GM23248 (cell line): Measurements from ENCODE around the gene NSUN7. TPM values are rescaled to one million over a fixed set of nuclear protein-coding genes. Genes with fewer than 3 reads are reported as not detected.

Experiments used
- DNase-seq: peaks from one replicate; pipeline ENCODE4 v3.0.0-alpha.2; 2015
- H2AFZ ChIP-seq: fragments of 200-600 bp; sonication (generic); 2 replicates; pipeline ENCODE4 v1.6.1; 2016; ENCODE audit warnings: antibody characterized with exemption
- H3F3A ChIP-seq: fragments of 200-600 bp; sonication (generic); 2 replicates; pipeline ENCODE4 v1.6.1; 2016; ENCODE audit warnings: mild to moderate bottlenecking, antibody characterized with exemption, mixed run types; ENCODE audit not compliant: insufficient read depth
- H3K27ac ChIP-seq: fragments of 200-600 bp; sonication (generic); 2 replicates; pipeline ENCODE4 v1.5.1; 2016; ENCODE audit warnings: mild to moderate bottlenecking
- H3K27me3 ChIP-seq: fragments of 200-600 bp; sonication (generic); replicated peaks from 2 replicates; pipeline ENCODE4 v1.6.1; 2016; ENCODE audit warnings: mild to moderate bottlenecking; ENCODE audit not compliant: insufficient read depth
- H3K36me3 ChIP-seq: fragments of 200-600 bp; sonication (generic); 2 replicates; pipeline ENCODE4 v1.6.1; 2016; ENCODE audit warnings: low read depth, mild to moderate bottlenecking
- H3K4me1 ChIP-seq: fragments of 200-600 bp; sonication (generic); 2 replicates; pipeline ENCODE4 v1.6.1; 2016; ENCODE audit warnings: mild to moderate bottlenecking; ENCODE audit not compliant: insufficient read depth
- H3K4me2 ChIP-seq: fragments of 200-600 bp; sonication (generic); one replicate; pipeline ENCODE4 v1.6.1; 2016; ENCODE audit warnings: mild to moderate bottlenecking; ENCODE audit not compliant: unreplicated experiment
- H3K4me3 ChIP-seq: fragments of 200-600 bp; sonication (generic); 2 replicates; pipeline ENCODE4 v1.5.1; 2016; ENCODE audit warnings: mild to moderate bottlenecking
- H3K79me2 ChIP-seq: fragments of 200-600 bp; sonication (generic); 2 replicates; pipeline ENCODE4 v1.6.1; 2016; ENCODE audit warnings: mild to moderate bottlenecking; ENCODE audit not compliant: insufficient read depth
- H3K9ac ChIP-seq: fragments of 200-600 bp; sonication (generic); 2 replicates; pipeline ENCODE4 v1.6.1; 2016; ENCODE audit warnings: mild to moderate bottlenecking
- H3K9me2 ChIP-seq: fragments of 200-600 bp; sonication (generic); 2 replicates; pipeline ENCODE4 v1.6.1; 2016; ENCODE audit warnings: mixed run types, mild to moderate bottlenecking, moderate library complexity; ENCODE audit not compliant: insufficient read depth
- H3K9me3 ChIP-seq: fragments of 200-600 bp; sonication (generic); one replicate; pipeline ENCODE4 v1.6.1; 2017; ENCODE audit warnings: low read depth
- H4K20me1 ChIP-seq: fragments of 200-600 bp; sonication (generic); 2 replicates; pipeline ENCODE4 v1.6.0; 2016; ENCODE audit not compliant: insufficient read depth
- EZH2 ChIP-seq: fragments of 200-600 bp; sonication (generic); IDR thresholded peaks from 2 replicates; pipeline ENCODE4 v1.6.1; 2018; ENCODE audit warnings: antibody characterized with exemption, mild to moderate bottlenecking; ENCODE audit not compliant: insufficient read depth, poor library complexity, severe bottlenecking
- EZH2phosphoT487 ChIP-seq: fragments of 200-600 bp; sonication (generic); IDR thresholded peaks from 2 replicates; pipeline ENCODE4 v1.6.1; 2018; ENCODE audit warnings: antibody characterized with exemption, moderate library complexity, mild to moderate bottlenecking, low read depth; ENCODE audit not compliant: insufficient read depth
- WGBS, 2 experiments: methylation state at CpG; one replicate each; pipeline ENCODE4 v1.1.6; 2015 to 2017; ENCODE audit warnings: low lambda C conversion rate in 2 of 2, low coverage in 1 of 2; ENCODE audit errors: missing lambda C conversion rate in 2 of 2; 5-methylcytosine and 5-hydroxymethylcytosine counted together
- in situ Hi-C: fragments of 300-500 bp; cut with MboI; formaldehyde crosslinking; loops from 2 replicates; pipeline ENCODE4 v1.15.0; 2020
- polyA plus RNA-seq: library from polyadenylated mRNA; unstranded; fragments of >200 nt; fragmentation: Nextera tagmentation; extraction: Ambion mirVana; gene quantifications from 2 replicates; pipeline ENCODE4 v1.2.1, GENCODE V29; 2016
- total RNA-seq: library from RNA; depleted of rRNA; stranded (reverse); fragments of >200 nt; shearing (Covaris generic); gene quantifications from 2 replicates; pipeline ENCODE4 v1.2.3, GENCODE V29; 2014

The NSUN7 gene
- total and polyA plus RNA-seq, 2 experiments from 2014 or later, result 0.05 TPM; not detected in 1

DNA sequence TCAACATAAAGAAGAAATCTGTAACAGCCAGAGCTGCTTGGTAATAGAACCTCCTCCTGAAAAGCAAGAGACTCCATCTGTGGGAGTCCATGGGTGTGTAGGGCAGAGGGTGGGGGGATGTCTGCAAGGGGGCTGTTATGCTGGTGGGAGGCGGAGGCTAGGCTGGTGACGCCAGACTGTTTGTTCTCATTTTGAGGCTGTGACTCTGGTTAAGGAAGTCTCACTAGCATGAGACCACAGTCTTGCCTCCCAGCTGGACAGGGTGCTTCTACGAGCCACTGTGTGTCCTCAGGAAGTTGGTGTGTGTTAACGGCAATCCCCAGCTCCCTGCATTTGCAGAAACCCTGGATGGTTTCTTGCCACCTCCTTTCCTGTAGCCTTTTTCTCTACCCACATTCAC lies 79.8 kb downstream of the NSUN7 start:
- Histone ChIP-seq H3K79me2 (no peaks in the 10 kb centered on the region), H3K27me3 (no peaks in the 10 kb centered on the region), H2AFZ (no peak overlapping the region), H3K9me2 (no peaks in the 10 kb centered on the region), H3K4me3 (no peak overlapping the region), H3K4me1 (no peaks in the 10 kb centered on the region), H3K4me2 (no peak overlapping the region), H3K27ac (no peak overlapping the region), H3K36me3 (no peaks in the 10 kb centered on the region; the same call in 1 of the 2 replicates), H3K9me3 (no peaks in the 10 kb centered on the region), H3K9ac (no peak overlapping the region), H3F3A (no peaks in the 10 kb centered on the region), H4K20me1 (no peaks in the 10 kb centered on the region)
- DNase-seq, result no peak
- 93 to 100% methylated on average over 3 to 4 of the region's 4 CpGs for WGBS, 2 experiments
- TF ChIP-seq EZH2phosphoT487, result no peak
- TF ChIP-seq EZH2, result no peak
- in situ Hi-C loops, result no loop called here

GRCh38 chr4:40831146-40831907 lies 81.6 kb downstream of the NSUN7 start:
- no peaks in the 10 kb centered on the region for H3K9me3 ChIP-seq
- in situ Hi-C loops, result no loop called here
- no peaks in the 10 kb centered on the region; the same call in 1 of the 2 replicates for H3K36me3 ChIP-seq
- no peaks in the 10 kb centered on the region for H3K9me2 ChIP-seq
- no peak overlapping the region for H3K27ac ChIP-seq
- H3K27me3 ChIP-seq, result no peaks in the 10 kb centered on the region
- H3K4me3 ChIP-seq, result no peak overlapping the region
- WGBS, 2 experiments, result 93 to 94% methylated on average over 18 of the region's 18 CpGs
- H3K79me2 ChIP-seq, result no peaks in the 10 kb centered on the region
- H3K4me1 ChIP-seq, result no peaks in the 10 kb centered on the region
- H2AFZ ChIP-seq, result no peak overlapping the region
- no peaks in the 10 kb centered on the region for H4K20me1 ChIP-seq
- TF ChIP-seq EZH2 (no peak), EZH2phosphoT487 (no peak)
- no peak for DNase-seq
- H3K4me2 ChIP-seq, result no peak overlapping the region
- H3K9ac ChIP-seq, result no peak overlapping the region
- H3F3A ChIP-seq, result no peaks in the 10 kb centered on the region

- Histone ChIP-seq H3K4me1 (no peaks in the 10 kb centered on the region), H4K20me1 (no peaks in the 10 kb centered on the region), H2AFZ (no peak overlapping the region), H3K9me3 (no peaks in the 10 kb centered on the region), H3K9me2 (no peaks in the 10 kb centered on the region), H3K27me3 (no peaks in the 10 kb centered on the region), H3K27ac (no peak overlapping the region), H3K9ac (no peak overlapping the region), H3F3A (no peaks in the 10 kb centered on the region), H3K4me2 (no peak overlapping the region), H3K36me3 (no peaks in the 10 kb centered on the region; the same call in 1 of the 2 replicates), H3K79me2 (no peaks in the 10 kb centered on the region), H3K4me3 (no peak overlapping the region)
- DNase-seq, result no peak
- 87 to 91% methylated on average over 11 of the region's 11 CpGs for WGBS, 2 experiments
- no peak for TF ChIP-seq EZH2
- no peak for TF ChIP-seq EZH2phosphoT487
- in situ Hi-C loops, result no loop called here
Observed at GRCh38 chr4:40832175-40832574, 82.4 kb downstream of the NSUN7 start.

- no peaks in the 10 kb centered on the region for H3K9me2 ChIP-seq
- DNase-seq, result no peak
- H3K9ac ChIP-seq, result no peak overlapping the region
- no peak for TF ChIP-seq EZH2
- no peak for TF ChIP-seq EZH2phosphoT487
- no peaks in the 10 kb centered on the region for H3K27me3 ChIP-seq
- no peaks in the 10 kb centered on the region for H3K4me1 ChIP-seq
- H3F3A ChIP-seq, result no peaks in the 10 kb centered on the region
- 97 to 98% methylated on average over 11 of the region's 11 CpGs for WGBS, 2 experiments
- no peaks in the 10 kb centered on the region for H3K9me3 ChIP-seq
- no peaks in the 10 kb centered on the region; the same call in 1 of the 2 replicates for H3K36me3 ChIP-seq
- H4K20me1 ChIP-seq, result no peaks in the 10 kb centered on the region
- H2AFZ ChIP-seq, result no peak overlapping the region
- H3K79me2 ChIP-seq, result no peaks in the 10 kb centered on the region
- no peak overlapping the region for H3K4me3 ChIP-seq
- H3K4me2 ChIP-seq, result no peak overlapping the region
- no peak overlapping the region for H3K27ac ChIP-seq
- in situ Hi-C loops, result no loop called here
Observed at GRCh38 chr4:40833212-40833611, 83.5 kb downstream of the NSUN7 start.
